ENCODE results near the gene TRIM22. TPM values are rescaled to one million over a fixed set of nuclear protein-coding genes. Genes with fewer than 3 reads are reported as not detected.

TRIM22 gene
- total RNA-seq, 1 experiment from 2014 or later = 3.9 TPM

DNA sequence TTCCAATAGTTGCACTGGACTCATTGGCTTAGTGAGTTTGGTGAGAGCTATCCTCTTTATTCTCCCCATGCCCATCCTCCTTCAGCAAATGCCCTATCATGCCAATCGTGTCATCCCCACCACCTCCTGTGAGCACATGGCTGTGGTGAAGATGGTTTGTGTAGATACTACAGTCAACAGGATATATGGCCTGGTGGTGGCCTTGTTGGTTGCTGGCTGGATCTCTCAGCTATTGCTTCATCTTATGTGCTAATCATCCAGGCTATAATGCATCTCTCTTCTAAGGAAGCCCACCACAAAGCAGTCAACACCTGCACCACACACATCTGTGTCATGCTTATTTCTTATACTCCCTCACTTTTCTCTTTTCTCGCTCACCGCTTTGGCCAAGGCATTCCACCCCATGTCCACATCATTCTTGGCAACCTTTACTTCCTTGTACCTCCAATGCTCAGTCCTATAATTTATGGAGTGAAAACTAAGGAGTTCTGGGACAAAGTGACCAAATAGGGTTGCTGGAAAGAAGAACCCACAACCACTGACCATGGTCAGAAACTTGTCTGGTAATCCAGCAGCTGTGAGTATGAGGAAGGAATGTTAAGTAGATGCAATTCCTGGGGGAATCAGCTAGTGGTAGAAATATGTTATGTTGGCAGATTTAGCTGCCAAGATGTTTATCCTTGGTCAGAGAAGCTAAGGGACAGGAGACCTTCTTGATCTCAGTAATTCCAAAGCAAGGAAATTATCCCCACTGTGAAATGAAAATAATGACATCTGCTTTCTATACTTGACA, 30.3 kb downstream of the TRIM22 start:
- DNase-seq (ENCODE audit: low read depth, low spot score) = no peak
- in situ Hi-C loops (cut with HindIII; ENCODE audit: low pct_unique_long_range_greater_than_20kb, low sequenced_read_pairs) = no loop called here

DNA sequence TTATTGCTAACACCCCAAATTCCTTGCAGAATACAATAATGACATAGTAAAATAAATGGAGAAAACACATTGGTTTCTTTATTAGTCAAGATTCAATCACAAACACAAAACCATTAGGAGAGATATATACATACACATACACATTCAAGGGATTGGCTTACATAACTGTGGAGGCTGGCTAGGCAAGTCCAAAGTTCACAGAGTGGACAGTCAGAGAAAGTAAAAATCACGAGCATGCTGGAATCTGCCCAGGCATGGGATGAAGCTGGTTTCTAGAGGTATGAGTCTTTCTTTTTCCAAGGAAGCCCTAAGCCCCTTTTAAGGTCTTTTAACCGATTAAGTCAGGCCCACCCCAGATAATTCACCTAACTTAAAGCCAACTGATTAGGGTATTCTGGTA, 33.0 kb downstream of the TRIM22 start:
- in situ Hi-C loops (cut with HindIII; ENCODE audit: low pct_unique_long_range_greater_than_20kb, low sequenced_read_pairs) = no loop called here
- DNase-seq (ENCODE audit: low read depth, low spot score) = no peak

DNA sequence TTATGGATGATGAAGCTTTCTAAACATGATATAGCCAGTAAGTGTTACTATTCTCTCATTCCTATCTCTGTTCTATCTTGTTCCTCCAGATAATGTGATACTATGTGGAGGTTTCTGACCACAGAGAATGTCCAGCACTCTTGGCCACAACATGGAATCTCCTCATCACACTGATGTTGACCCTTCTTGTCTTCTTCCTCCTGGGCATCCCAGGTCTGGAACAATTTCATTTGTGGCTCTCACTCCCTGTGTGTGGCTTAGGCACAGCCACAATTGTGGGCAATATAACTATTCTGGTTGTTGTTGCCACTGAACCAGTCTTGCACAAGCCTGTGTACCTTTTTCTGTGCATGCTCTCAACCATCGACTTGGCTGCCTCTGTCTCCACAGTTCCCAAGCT, 36.8 kb downstream of the TRIM22 start:
- in situ Hi-C loops (cut with HindIII; ENCODE audit: low pct_unique_long_range_greater_than_20kb, low sequenced_read_pairs) = no loop called here
- DNase-seq (ENCODE audit: low read depth, low spot score) = no peak

DNA sequence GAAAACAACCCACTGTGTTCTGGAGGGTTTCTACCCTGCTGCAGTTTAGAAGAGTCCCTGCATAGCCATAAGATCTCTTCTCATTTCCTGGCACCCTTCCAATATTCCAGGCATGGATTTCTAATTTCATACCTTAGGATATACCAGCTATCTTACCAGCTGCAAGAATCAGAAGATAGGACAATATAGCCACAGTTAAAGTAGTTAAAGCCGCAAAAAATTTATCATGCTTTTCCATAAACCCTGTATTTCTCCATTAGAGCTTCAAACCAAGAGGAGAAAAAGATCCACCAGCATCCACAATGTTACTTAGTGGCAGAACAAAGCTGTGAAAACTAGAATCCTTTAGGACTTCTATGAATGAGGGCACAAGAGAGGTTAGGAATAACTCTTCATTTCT, 38.1 kb downstream of the TRIM22 start:
- no peak for DNase-seq (ENCODE audit: low read depth, low spot score)
- in situ Hi-C loops (cut with HindIII; ENCODE audit: low pct_unique_long_range_greater_than_20kb, low sequenced_read_pairs) = no loop called here

DNA sequence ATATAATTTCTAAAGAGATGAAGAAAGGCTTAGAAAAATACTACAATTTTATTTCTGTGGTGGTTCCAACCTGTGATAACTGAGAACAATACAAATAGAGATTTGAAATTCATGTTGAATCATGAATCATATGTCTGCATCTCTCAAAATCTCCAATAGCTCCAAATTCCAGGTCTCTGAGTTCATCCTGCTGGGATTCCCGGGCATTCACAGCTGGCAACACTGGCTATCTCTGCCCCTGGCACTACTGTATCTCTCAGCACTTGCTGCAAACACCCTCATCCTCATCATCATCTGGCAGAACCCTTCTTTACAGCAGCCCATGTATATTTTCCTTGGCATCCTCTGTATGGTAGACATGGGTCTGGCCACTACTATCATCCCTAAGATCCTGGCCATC, 46.8 kb downstream of the TRIM22 start, which contains the start of gene OR56B1:
Gene OR56B1, plus strand, starts transcription at position 53 of the 400 bp plus-strand sequence. Its CDS starts 69 bp downstream, at position 122.
- in situ Hi-C loops (cut with HindIII; ENCODE audit: low pct_unique_long_range_greater_than_20kb, low sequenced_read_pairs) = no loop called here
- no peak for DNase-seq (ENCODE audit: low read depth, low spot score)

DNA sequence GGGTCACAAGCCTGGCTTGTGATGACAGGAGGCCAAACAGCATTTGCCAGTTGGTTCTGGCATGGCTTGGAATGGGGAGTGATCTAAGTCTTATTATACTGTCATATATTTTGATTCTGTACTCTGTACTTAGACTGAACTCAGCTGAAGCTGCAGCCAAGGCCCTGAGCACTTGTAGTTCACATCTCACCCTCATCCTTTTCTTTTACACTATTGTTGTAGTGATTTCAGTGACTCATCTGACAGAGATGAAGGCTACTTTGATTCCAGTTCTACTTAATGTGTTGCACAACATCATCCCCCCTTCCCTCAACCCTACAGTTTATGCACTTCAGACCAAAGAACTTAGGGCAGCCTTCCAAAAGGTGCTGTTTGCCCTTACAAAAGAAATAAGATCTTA, 47.5 kb downstream of the TRIM22 start:
- in situ Hi-C loops (cut with HindIII; ENCODE audit: low pct_unique_long_range_greater_than_20kb, low sequenced_read_pairs) = no loop called here
- no peak for DNase-seq (ENCODE audit: low read depth, low spot score)

DNA sequence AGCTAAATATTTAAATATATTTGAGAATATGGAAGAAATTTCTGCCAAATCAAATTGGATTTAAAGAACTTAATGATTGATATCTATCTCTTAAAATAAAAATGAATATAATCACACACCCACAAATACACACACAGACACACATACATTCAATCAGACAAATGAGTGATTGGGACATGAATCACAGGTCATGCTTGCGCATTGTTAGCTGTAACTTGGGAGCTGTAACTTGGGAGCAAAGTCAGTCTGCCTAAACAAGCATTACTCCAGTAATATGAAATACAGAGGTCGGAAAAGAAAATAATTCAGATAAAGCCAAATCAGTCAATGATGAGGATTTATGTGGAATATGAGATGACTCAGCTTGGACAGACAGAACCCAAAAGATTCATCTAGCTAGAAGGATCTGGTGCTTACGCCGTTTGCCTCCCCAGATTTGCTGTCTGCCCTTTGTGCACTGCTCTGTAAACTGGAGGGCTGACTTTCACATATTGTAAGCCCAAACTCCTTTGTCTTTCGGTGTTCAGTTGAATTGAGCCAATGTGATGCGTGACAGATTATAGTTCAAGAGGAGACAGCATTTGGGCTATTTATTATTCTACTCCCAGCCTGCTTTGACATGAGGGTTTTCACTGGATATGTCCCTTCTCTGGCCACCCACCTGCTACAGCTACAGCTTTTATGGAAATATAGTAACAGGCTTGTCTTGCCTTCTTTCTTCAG, 48.2 kb downstream of the TRIM22 start:
- in situ Hi-C loops (cut with HindIII; ENCODE audit: low pct_unique_long_range_greater_than_20kb, low sequenced_read_pairs) = no loop called here
- DNase-seq (ENCODE audit: low read depth, low spot score) = no peak

DNA sequence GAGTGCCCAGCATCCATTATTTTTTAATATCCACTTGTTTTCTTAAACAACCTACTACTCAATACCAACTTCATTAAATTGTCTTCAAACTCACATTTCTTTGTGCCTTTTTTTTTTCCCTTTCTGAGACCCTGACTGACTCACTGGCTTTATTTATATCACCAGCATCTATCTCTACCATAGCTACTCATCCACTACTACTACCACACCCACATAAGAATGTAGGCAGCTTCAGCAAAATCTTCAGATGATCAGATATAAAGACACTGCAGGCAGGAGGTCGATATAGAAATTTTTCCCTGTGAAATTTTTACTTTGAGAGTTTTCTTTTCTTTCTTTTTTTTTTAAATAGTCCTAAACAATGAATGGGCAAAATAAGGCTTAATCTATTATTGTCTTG, 48.8 kb downstream of the TRIM22 start:
- no peak for DNase-seq (ENCODE audit: low read depth, low spot score)
- in situ Hi-C loops (cut with HindIII; ENCODE audit: low pct_unique_long_range_greater_than_20kb, low sequenced_read_pairs) = no loop called here

DNA sequence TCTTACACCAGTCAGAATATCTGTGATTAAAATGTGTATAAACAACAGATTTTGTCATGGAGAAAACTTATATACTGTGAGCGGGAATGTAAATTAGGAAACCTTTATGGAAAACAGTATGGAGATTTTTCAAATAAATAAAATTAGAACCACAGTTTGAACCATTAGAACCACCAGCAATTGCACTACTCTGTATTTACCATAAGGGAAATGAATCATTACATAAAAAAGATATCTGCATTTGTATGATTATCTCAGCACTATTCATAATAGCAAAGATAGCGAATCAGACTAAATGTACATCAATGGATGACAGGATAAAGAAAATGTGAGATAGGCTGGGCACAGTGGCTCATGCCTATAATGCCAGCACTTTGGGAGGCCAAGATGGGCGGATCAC, 57.0 kb downstream of the TRIM22 start:
- in situ Hi-C loops (cut with HindIII; ENCODE audit: low pct_unique_long_range_greater_than_20kb, low sequenced_read_pairs) = no loop called here
- DNase-seq (ENCODE audit: low read depth, low spot score) = no peak

DNA sequence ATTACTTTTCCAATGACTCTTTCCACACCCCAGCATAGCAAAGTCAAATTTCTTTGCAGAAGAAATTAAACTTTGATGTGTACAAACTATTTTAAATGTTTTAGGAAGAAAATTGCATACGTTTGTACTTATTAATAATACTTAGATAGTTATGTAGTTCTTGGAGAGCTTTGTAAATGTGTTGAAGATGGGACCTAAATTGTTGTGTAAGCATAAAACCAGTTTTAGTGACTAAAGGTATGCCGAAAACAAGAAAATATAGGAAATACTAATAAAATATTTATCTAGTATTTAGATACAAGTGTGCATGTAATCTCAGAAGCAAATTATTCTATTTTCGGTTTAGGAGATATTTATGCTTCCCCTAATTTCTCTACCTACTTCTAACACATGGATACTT, 60.2 kb downstream of the TRIM22 start:
- DNase-seq (ENCODE audit: low read depth, low spot score) = no peak
- in situ Hi-C loops (cut with HindIII; ENCODE audit: low pct_unique_long_range_greater_than_20kb, low sequenced_read_pairs) = no loop called here

DNA sequence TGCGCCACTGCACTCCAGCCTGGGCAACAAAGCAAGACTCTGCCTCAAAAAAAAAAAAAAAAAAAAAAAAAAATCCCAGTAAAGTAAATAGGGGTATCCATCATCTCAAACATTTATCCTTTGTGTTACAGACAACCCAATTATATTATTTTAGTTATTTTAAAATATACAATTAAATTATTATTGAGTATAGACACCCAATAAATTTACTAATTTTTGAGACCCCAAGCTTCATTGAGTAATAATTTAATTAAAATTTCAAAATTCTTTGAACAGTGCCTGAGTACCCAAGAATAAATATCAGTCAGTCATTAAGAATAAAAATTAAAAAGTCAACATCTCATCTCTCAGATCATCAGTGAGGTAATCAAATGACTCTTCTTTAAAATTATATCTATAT, 64.4 kb downstream of the TRIM22 start, which contains the start of gene OR52N4:
Gene OR52N4, plus strand, starts transcription at position 301 of the 400 bp plus-strand sequence. CDS start 498 bp downstream, outside the sequence.
- in situ Hi-C loops (cut with HindIII; ENCODE audit: low pct_unique_long_range_greater_than_20kb, low sequenced_read_pairs) = no loop called here
- DNase-seq (ENCODE audit: low read depth, low spot score) = no peak

Other genes starting within 250 kb of the TRIM22 start
- gene OR51I1, start 248.3 kb upstream of the TRIM22 start, total RNA-seq (2014; rRNA removed; shearing (Covaris generic)) = 0.63 TPM in 1 of 2 replicates, not detected in the other
- not detected in 2 replicates for gene OR51I2, start 240.5 kb upstream of the TRIM22 start, total RNA-seq (2014; rRNA removed; shearing (Covaris generic))
- not detected in 2 replicates for gene OR52D1, start 201.1 kb upstream of the TRIM22 start, total RNA-seq (2014; rRNA removed; shearing (Covaris generic))
- not detected in 2 replicates for gene UBQLN3, start 179.8 kb upstream of the TRIM22 start, total RNA-seq (2014; rRNA removed; shearing (Covaris generic))
- gene UBQLNL, start 173.1 kb upstream of the TRIM22 start, total RNA-seq (2014; rRNA removed; shearing (Covaris generic)) = not detected in 2 replicates
- gene OR52H1, start 141.2 kb upstream of the TRIM22 start, total RNA-seq (2014; rRNA removed; shearing (Covaris generic)) = not detected in 2 replicates
- gene OR52B6, start 108.9 kb upstream of the TRIM22 start, total RNA-seq (2014; rRNA removed; shearing (Covaris generic)) = not detected in 2 replicates
- gene TRIM6, start 93.2 kb upstream of the TRIM22 start, total RNA-seq (2014; rRNA removed; shearing (Covaris generic)) = 9.8 and 11.6 TPM in 2 replicates
- gene TRIM34, start 64.8 kb upstream of the TRIM22 start, total RNA-seq (2014; rRNA removed; shearing (Covaris generic)) = 13.2 and 13.3 TPM in 2 replicates
- 18.6 and 21.1 TPM in 2 replicates for gene TRIM5, start 4.7 kb upstream of the TRIM22 start, total RNA-seq (2014; rRNA removed; shearing (Covaris generic))
- not detected in 2 replicates for gene OR56B1, start 46.7 kb downstream of the TRIM22 start, total RNA-seq (2014; rRNA removed; shearing (Covaris generic))
- gene OR52N4, start 64.5 kb downstream of the TRIM22 start, total RNA-seq (2014; rRNA removed; shearing (Covaris generic)) = not detected in 2 replicates
- not detected in 2 replicates for gene OR52N5, start 93.6 kb downstream of the TRIM22 start, total RNA-seq (2014; rRNA removed; shearing (Covaris generic))
- not detected in 2 replicates for gene OR52N1, start 101.5 kb downstream of the TRIM22 start, total RNA-seq (2014; rRNA removed; shearing (Covaris generic))
- not detected in 2 replicates for gene OR52N2, start 119.1 kb downstream of the TRIM22 start, total RNA-seq (2014; rRNA removed; shearing (Covaris generic))
- gene OR52E6, start 152.1 kb downstream of the TRIM22 start, total RNA-seq (2014; rRNA removed; shearing (Covaris generic)) = not detected in 2 replicates
- not detected in 2 replicates for gene OR52E8, start 167.9 kb downstream of the TRIM22 start, total RNA-seq (2014; rRNA removed; shearing (Covaris generic))
- gene OR52E4, start 190.8 kb downstream of the TRIM22 start, total RNA-seq (2014; rRNA removed; shearing (Covaris generic)) = not detected in 2 replicates
- gene OR52E5, start 203.4 kb downstream of the TRIM22 start, total RNA-seq (2014; rRNA removed; shearing (Covaris generic)) = not detected in 2 replicates